ENCODE results near the gene PNPO. TPM values are rescaled to one million over a fixed set of nuclear protein-coding genes. Genes with fewer than 3 reads are reported as not detected.
A peak's percentile ranks its signal among the peaks of the same experiment; 100 is the strongest.

PNPO gene
- total and polyA plus RNA-seq, 2 of the 13 experiments (the other 11 are each of a cell fraction or from before 2014, with no cell fraction given), result 47.9 to 63.3 TPM

GRCh38 chr17:47952171-47953021 lies 11.0 kb downstream of the PNPO start (continued):
- no peak for TF ChIP-seq ZNF142 (CRISPR knock-in tag; IDR thresholded peaks at IDR 0.05)
- TF ChIP-seq PREB (CRISPR knock-in tag; IDR thresholded peaks at IDR 0.05), result no peak
- TF ChIP-seq MAF1 (CRISPR knock-in tag; IDR thresholded peaks at IDR 0.05; ENCODE audit: borderline replicate concordance), result no peak
- TF ChIP-seq THYN1 (CRISPR knock-in tag; IDR thresholded peaks at IDR 0.05; ENCODE audit: borderline replicate concordance, low read depth), result no peak
- TF ChIP-seq ZNF670 (CRISPR knock-in tag; IDR thresholded peaks at IDR 0.05; ENCODE audit: borderline replicate concordance), result peak; percentile 83
- TF ChIP-seq MAX (IDR thresholded peaks at IDR 0.05), result peak; percentile 78
- TF ChIP-seq NCOA2 (CRISPR knock-in tag; IDR thresholded peaks at IDR 0.05), result peak; percentile 64
- TF ChIP-seq SKI (IDR thresholded peaks at IDR 0.05; ENCODE audit: partially characterized antibody), result peak; percentile 86
- no peak for TF ChIP-seq ZNF280B (CRISPR knock-in tag; IDR thresholded peaks at IDR 0.05; ENCODE audit: borderline replicate concordance)
- TF ChIP-seq HMG20A (CRISPR knock-in tag; IDR thresholded peaks at IDR 0.05; ENCODE audit: borderline replicate concordance), result peak; percentile 47; the same call in 1 of the 2 replicates
- TF ChIP-seq SP140L (CRISPR knock-in tag; IDR thresholded peaks at IDR 0.05; ENCODE audit: borderline replicate concordance), result no peak
- TF ChIP-seq ZNF382 (CRISPR knock-in tag; IDR thresholded peaks at IDR 0.05; ENCODE audit: borderline replicate concordance), result no peak
- TF ChIP-seq ZNF235 (CRISPR knock-in tag; IDR thresholded peaks at IDR 0.05; ENCODE audit: borderline replicate concordance), result no peak
- no peak for TF ChIP-seq GTF3A (CRISPR knock-in tag; conservative IDR thresholded peaks at IDR 0.05)
- TF ChIP-seq NKX3-1 (CRISPR knock-in tag; IDR thresholded peaks at IDR 0.05), result no peak
- no peak for TF ChIP-seq SALL2 (CRISPR knock-in tag; IDR thresholded peaks at IDR 0.05)
- TF ChIP-seq KAT2B (IDR thresholded peaks at IDR 0.05; ENCODE audit: borderline replicate concordance, low read depth, low read length), result no peak
- no peak for TF ChIP-seq CHCHD3 (CRISPR knock-in tag; IDR thresholded peaks at IDR 0.05)
- TF ChIP-seq TARDBP (CRISPR knock-in tag; IDR thresholded peaks at IDR 0.05), result peak; percentile 56; the same call in 1 of the 2 replicates
